Hypothalamus (tissue), 51 donors: Measurements from ENCODE around the gene RFXANK.
"Not testable (repeated sequence)": the region's sequence is repeated elsewhere in the genome, so short reads cannot be mapped to it uniquely, and the experiment has no call there.

Experiments used
- DNase-seq, 51 donors: peaks; one replicate each; lab custom pipeline; 2025; lab: John Stamatoyannopoulos, UW

RFXANK gene, protein sequence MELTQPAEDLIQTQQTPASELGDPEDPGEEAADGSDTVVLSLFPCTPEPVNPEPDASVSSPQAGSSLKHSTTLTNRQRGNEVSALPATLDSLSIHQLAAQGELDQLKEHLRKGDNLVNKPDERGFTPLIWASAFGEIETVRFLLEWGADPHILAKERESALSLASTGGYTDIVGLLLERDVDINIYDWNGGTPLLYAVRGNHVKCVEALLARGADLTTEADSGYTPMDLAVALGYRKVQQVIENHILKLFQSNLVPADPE

DNA sequence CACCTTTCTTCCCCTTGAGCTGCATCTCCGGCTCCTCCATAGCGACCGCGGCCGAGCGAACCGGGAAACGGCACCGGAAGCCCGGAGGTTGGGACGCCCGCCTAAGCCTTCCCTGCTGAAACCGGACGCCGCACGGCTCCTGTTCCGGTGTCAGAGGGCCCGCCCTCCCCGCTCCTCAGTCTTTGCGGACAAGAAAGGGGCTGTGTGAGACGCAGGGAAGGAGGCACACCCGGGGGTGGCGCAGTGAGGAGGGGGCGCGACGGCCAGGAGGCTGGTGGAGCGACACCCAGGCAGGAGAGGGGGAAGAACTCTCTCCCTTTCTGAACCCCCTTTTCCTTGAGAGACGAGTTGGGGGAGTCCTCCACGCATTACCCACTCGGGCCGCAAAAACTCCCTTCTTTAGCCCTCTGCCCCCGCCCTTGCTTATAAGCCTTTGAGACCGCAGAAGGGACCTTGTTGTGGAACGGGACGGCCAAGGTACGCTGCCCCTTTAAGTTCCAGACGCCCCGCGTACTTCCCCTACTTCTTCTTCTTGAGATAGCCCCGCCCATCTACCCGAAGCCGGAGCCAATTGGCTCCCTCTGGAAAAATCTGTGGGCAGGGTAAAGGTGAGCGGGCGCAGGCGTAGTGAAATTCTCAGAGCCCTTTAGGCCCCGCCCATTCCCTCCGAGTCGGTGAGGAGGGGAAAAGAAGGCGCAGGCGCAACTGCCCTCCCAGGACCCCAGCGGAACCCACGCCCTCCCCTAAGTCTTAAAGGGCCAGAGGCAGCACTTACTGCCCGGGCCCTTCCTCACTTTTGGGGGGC lies at the start of gene RFXANK, which contains the start of gene BORCS8:
TSS of gene RFXANK (plus strand) at position 181 of the 805 bp plus-strand sequence. CDS start 1,689 bp downstream, outside the sequence.
TSS of gene BORCS8 (minus strand) at position 75 of the 805 bp plus-strand sequence. CDS start at position 40, 35 bp downstream.
- peak; percentile 76 to 99 (median 98) for DNase-seq

DNA sequence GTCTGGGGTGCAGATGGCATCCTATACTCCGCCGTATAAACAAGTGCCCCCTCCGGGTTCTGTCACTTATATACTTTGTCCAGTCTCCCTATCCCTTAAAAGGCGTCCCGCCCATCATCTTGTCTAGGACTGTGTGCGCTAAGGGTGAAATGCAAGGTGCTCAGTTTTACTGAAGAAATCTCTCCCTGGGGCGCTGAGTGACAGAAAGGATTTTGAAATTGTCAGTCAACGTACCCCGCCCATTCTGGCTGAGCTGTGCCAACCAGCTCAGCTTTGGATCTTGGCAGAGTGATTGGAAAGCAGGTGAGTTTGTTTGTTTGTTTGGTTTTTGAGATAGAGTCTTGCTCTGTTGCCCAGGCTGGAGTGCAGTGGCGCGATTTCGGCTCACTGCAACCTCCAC lies 49.7 kb upstream of the RFXANK start:
- DNase-seq, result no peak

DNA sequence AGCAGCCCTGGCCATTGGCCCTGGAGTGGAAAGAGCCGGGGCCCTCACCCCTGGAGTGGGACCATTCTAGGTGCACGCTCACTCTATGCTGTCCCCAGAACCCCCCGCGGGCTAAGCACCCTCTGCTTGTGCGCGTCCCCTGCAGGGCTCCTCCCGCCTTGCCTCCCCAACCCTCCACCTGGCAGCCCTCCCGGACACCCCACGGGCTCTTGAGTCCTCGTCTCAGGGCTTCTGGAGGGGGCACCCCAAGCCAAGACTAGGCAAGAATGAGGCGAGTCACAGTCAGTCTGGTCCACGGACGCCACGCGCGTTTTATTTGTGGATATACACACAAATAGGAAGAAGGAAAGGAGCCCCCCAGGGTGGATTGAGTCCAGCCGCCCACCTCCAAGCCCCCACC lies 46.8 kb upstream of the RFXANK start:
- no peak for DNase-seq

DNA sequence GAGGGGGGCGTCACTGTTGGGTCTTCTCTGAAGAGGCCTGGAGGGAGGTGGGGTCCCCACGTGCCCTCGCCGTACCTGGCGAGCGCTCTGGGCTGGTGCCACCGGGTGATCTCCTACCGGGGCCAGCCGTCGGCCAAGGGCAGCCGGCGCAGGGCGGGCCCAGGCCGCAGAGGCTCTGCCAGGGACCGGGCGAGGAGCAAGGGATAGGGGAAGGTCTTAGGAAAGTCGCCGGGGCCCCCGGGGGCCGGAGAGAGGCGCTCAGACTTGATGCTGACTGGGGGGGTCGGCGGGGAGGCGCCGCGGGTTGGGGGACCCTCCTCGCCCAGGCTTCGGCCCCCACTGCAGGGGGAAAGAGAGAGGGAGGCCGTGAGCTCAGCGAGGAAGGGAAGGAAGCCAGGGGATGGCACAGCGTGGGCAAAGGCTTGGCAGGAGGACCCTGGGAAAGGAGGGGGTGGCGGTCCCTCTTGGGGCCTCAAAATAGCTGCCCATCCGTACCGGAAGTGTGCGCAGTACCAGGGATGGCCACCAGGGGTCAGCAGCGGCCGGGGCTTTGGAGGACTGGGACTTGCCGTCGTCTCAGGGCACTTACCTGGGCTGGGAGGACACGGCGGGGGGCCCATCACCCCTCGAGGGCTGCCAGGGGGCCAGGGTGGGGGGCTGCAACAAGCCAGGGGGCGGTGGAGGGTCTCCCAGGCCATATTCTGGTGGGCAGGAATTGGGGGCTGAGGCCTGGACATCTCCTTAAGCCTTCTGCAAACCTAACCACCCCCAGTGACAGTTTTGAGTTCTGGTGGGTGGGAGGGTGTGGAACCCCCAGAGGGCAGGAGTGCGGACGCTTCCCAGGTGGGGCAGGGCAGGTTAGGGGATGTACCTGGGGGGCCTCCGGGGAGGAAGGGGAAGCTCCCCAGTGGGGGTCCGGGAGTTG lies 46.1 kb upstream of the RFXANK start:
- DNase-seq, result peak in 48 of 51 donors; percentile 5 to 81 (median 44)

DNA sequence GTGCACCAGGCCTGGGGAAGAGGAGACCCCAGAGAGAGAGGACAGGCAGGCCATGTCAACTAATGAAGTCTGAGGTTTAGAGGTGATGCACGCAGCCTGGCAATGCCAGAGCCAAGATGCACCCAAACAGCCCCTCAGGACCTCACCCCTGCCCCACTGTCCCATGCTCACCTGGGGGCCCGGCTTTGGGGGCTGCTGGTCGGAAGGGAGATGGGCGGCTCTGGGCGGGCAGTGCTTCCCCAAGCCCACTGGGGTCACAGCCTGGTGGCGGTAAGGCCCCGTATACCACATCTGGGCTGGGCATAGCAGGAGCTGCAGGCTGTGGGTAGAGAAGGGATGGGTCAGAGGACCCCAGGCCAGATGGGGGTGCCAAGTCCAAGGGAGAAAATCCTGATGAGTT lies 45.2 kb upstream of the RFXANK start:
- no peak for DNase-seq

DNA sequence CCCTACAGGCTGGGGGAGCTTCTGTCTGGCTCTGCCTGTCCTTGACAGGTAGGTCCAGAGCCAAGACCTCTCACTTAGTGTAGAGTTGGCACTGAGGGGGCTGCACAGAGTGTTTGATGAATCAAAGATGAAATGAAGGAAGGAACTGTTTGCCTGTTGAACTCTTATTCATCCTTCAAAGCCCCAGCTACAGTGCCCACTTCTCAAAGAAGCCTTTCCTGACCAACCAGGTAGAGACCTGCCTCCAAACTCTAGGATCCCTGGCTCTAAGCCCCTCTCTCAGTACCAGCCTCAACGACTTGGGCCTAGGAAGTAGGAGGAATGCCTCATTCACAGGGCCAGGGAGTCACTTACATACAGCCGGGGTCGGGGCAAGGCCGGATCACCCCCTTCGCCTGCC lies 44.7 kb upstream of the RFXANK start:
- no peak for DNase-seq

DNA sequence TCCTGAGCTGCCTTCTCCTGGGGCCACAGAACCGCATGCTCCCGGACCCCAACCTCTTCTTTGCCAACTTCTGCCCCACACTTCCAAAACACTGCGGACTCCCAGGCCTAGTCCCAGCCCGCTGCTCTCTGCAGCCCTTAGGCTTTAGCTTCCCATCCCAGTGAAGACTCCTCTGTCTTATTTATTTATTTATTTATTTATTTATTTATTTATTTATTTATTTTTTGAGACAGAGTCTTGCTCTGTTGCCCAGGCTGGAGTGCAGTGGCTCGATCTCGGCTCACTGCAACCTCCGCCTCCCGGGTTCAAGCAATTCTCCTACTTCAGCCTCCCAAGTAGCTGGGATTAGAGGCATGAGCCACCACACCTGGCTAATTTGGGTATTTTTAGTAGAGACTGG lies 43.6 kb upstream of the RFXANK start:
- not testable (repeated sequence) for DNase-seq

DNA sequence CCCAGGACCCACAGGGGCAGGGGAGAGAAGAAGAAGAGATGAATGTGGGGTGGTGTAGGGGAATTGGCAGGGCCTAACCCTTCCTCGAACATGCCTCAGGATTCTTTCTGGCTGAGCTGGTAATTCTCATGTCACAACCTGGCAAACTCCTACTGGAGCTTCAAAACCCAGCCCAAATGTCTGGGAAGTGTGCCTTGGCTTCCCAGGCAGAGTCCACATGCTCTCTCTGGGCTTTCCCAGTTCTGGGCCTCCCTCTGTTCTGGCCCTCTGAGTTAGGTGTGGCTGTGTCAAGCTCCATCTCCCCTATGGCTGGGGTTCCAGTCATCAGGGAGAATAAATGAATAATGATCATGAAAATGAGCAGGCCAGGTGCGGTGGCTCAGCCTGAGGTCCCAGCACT lies 42.6 kb upstream of the RFXANK start:
- no peak for DNase-seq

DNA sequence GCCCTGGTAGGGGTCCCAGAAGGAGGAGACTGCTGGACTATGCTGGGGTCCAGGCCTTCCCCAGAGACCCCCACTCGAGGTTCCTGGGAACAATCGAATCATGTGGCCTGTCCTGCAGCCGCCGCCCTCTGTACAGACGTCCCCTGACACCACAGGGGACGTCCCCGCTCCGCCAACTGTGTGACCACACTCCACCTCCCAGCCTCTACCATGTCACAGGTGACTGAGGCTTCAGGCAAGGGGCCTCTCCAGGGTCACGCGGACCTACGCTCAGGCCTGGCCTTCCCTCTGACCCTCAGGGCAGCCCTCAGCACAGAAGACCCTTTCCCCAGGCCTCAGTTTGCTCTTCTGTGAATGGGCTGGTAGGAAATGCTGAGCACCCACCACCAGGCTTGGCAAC lies 40.6 kb upstream of the RFXANK start:
- no peak for DNase-seq

DNA sequence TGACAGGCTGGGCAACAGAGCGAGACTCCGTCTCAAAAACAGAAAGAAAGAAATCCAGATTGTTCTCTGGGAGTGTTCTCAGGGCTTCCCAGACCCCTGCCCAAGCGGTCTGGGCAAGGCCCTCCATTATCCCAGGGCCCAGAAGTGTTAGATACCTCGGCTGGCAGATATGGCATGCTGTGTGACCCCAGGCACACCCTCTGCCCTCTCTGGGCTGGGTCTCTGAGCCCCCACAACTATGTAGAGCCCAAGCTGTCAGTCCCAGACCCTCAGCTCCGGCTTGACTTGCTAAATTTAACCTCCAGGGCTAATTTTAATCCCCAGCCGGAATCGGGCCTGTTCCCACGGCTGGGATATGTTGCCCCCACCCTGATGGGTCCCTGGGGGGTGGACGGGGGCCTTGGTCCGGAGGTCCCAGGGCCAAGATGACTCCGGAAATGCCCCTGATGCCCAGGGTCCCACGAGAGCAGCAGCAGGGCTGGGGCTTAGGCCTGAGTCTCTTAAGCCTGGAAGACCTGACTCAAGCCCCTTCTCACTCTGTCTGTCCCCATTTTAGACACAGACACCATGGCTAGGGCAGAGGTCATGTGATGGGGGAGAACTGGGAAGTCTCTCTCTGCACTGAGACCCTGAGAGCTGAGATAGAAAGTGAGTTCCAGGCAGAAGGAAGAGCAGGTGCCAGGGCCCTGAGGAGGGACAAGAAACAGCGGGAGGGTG lies 39.2 kb upstream of the RFXANK start:
- DNase-seq, result no peak

DNA sequence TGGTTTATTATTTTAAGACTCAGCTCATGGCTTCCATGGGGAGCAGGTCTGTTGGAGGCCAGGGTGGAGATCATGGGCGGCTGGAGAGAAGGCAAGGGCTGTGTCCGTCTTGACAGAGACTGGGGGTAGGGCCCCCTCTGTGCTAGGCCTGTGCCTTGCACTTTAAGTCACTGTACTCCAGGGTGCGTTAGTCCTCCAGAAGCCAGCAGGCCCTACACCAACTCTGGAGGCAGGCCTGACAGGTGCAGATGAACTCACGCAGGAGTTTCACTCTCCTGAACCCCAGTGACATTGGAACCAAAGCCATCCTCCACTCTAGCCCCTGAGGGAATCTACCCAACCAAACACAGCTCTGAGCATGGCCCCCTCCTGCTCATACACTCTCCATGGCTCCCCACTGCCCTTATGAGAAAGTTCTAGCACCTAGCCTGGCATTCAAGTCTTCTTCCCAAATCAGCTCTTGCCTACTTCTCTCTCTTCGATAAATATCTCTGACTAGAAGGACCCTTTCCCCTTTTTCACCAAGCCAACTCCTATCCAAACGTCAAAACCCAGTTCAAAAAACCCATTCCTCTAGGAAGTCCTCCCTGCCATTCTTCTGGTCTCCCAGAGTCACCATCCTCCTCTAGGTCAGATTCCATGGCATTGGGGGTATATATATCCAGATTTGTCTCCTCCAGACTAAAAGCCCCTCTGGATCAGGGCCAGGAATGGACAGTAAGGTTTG lies 37.1 kb upstream of the RFXANK start:
- no peak for DNase-seq

DNA sequence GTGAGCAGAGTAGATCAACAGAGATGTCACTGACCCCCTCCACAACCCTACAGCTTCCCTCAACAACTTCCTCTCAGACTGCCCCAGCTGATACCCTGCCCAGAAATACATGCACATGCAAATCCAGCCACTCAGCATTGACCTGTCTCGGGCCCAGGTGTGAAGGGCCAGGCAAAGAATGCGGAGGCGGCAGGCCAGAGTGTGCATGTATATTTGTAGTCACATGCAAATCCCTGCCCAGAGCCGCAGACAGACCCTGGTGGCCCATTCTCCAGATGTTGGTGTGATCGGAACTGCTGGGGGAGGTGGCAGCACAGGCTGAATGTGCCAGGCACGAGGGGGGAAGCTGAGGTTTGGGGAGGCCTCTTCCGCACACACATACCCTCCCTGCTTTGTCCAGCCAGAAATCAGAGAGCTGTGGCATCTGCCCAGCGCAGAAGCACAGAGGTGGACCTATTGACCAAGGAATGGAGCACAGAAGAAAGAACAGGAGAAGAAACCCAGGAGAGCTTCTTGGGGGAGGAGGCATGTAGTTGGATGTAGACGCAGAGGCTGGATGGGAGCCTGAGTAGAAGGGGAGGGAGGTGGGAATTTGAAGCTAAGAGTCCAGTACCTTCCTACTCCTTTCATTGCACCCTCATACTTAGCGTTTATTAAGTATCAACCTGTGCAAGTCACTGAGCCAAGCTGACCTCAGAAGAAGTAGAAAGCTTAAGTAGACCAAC lies 36.4 kb upstream of the RFXANK start:
- DNase-seq, result no peak

DNA sequence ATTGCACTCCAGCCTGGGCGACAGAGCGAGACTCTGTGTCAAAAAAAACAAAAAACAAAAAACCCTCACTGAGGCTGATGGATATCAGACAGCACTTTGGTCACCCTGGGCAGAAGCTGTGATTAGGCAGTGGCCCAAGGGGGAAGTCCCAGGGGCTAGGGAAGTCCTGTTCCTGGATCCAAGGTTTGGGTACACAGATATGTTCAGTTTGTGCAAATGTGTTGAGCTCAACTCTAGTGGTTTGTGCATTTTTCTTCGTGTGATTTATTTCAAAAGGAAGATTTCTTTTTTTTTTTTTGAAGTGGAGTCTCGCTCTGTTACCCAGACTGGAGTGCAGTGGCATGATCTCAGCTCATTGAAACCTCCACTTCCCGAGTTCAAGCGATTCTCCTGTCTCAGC lies 34.2 kb upstream of the RFXANK start:
- no peak for DNase-seq

DNA sequence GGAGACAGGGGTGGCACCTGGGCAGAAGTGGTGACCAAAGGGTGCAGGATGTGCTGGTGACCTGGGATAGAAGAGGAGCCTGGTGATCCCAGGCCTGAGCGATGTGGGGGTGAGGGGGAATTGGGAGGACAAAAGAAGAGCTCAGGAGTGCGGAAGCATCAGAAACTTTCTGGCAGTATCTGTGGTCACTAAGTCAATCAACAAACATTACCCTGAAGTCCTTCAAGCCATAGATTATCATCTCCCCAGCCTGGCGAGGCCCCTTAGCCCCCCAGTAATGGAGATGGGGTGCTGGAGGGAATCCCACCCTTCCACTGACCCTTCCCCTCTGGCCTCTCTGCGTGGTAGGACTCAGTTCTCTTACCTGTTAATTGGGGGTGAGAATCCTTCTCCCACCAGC lies 32.5 kb upstream of the RFXANK start:
- DNase-seq, result no peak

DNA sequence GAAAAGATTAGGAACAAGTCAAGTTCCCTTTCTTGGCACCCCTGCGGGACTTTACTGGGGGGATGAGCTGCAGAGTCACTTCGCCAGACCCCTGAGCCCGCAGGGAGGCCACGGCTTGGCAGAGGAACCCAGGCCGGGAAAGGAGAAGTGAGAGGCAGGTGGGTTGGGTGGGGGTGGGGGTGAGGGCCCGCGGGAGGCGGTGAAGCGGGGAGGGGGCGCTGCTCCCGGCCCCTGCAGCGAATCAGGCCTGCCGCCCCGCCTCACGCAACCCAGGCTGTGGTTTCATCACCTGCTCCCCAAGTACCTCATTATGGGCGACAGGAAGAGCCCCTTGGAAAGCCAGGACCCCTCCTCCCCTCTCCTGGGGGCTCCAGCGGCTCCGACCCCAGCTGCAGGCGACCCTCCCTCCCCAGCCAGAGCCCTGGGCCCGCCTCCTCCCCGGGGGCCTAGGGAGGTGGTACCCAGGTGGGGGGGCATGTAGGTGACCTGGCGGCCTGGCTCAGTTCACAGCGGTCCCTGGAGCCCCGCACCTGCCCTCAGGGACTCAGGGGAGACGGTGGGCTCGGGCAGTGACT lies 31.5 kb upstream of the RFXANK start:
- DNase-seq, result no peak

DNA sequence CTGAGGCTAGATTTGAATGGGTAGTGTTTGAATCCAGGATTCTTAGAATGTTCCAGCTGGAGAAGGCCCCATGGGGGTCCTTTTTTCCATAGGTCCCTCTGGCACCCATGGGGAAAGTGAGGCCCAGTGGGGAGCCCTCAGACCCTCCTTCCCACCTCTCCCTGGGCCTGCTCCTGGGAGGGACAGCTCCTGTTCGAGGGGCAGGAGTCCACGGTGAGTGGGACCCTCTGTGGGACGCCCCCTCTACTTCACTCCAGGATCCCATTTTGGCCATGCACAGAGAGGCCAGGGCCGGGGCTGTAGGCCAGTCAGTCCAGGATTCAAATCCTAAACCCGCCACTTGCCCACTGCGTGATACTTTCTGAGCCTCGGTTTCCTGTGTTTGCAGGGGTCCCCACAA lies 29.6 kb upstream of the RFXANK start:
- no peak for DNase-seq

DNA sequence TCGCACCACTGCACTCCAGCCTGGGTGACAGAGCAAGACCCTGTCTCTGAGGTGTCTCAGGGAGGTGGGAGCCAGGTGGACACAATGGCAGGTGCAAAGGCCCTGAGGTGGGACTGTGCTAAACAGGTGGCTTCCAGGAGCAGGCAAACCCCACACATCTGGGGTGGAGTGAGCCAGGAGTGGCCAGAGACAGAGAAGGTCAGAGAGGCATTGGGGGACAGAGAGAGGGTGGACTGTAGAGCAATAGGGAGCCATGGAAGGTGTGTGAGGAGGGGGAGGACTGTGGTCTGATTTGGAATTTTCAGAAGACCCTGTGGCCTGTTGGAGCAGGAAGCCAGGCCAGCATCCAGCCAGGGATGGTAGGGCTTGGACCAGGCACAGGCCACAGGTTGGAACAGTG lies 26.7 kb upstream of the RFXANK start:
- DNase-seq, result no peak

DNA sequence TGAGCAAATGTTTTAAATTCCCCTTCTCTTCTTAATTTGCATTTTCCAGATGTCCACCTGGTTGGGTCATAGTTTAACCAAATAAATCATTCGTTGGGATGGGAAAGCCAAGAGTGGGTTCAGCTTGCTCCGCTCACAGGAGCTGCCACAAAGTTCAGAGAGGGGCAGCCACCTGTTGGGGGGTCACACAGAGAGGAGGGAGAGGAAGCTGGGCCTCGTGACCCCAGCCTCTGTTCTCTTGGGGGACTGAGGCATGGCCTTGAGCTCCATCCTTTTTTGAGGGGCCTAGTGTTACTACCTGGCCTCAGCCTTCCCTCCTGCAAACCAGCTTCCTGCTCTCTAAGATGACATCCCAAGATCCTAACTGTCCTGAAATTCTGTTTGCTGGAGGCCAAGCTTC lies 24.4 kb upstream of the RFXANK start:
- no peak for DNase-seq
